Measurements from ENCODE around the gene TCN2.
"Not testable (repeated sequence)": the region's sequence is repeated elsewhere in the genome, so short reads cannot be mapped to it uniquely, and the experiment has no call there.

The TCN2 gene

GRCh38 chr22:30614879-30615278 lies 7.9 kb downstream of the TCN2 start:
- no peak for TF ChIP-seq CTCF (IDR thresholded peaks at IDR 0.05; ENCODE audit: low read depth, low read length)
- in situ Hi-C loops (cut with HindIII; ENCODE audit: low sequenced_read_pairs): no loop called here
- no peak for DNase-seq (ENCODE audit: low read depth, low spot score)
- H3K4me3 ChIP-seq (ENCODE audit: low read depth, low read length): no peak overlapping the region

GRCh38 chr22:30615543-30615954 lies 8.6 kb downstream of the TCN2 start:
- DNase-seq (ENCODE audit: low read depth, low spot score): no peak
- in situ Hi-C loops (cut with HindIII; ENCODE audit: low sequenced_read_pairs): no loop called here
- no peak overlapping the region for H3K4me3 ChIP-seq (ENCODE audit: low read depth, low read length)
- no peak for TF ChIP-seq CTCF (IDR thresholded peaks at IDR 0.05; ENCODE audit: low read depth, low read length)

GRCh38 chr22:30617819-30618218 lies 10.8 kb downstream of the TCN2 start:
- no peak overlapping the region for H3K4me3 ChIP-seq (ENCODE audit: low read depth, low read length)
- no peak for TF ChIP-seq CTCF (IDR thresholded peaks at IDR 0.05; ENCODE audit: low read depth, low read length)
- in situ Hi-C loops (cut with HindIII; ENCODE audit: low sequenced_read_pairs): no loop called here
- no peak for DNase-seq (ENCODE audit: low read depth, low spot score)

GRCh38 chr22:30619909-30620308 lies 12.9 kb downstream of the TCN2 start:
- in situ Hi-C loops (cut with HindIII; ENCODE audit: low sequenced_read_pairs); DNase-seq (ENCODE audit: low read depth, low spot score); H3K4me3 ChIP-seq (ENCODE audit: low read depth, low read length): not testable (repeated sequence)

- no peak overlapping the region for H3K4me3 ChIP-seq (ENCODE audit: low read depth, low read length)
- DNase-seq (ENCODE audit: low read depth, low spot score): no peak
- in situ Hi-C loops (cut with HindIII; ENCODE audit: low sequenced_read_pairs): no loop called here
- TF ChIP-seq CTCF (IDR thresholded peaks at IDR 0.05; ENCODE audit: low read depth, low read length): no peak
These were observed 19.4 kb downstream of the TCN2 start for GRCh38 chr22:30626413-30626812.

GRCh38 chr22:30627471-30627870 lies 20.5 kb downstream of the TCN2 start:
- TF ChIP-seq CTCF (IDR thresholded peaks at IDR 0.05; ENCODE audit: low read depth, low read length): no peak
- in situ Hi-C loops (cut with HindIII; ENCODE audit: low sequenced_read_pairs): no loop called here
- no peak overlapping the region for H3K4me3 ChIP-seq (ENCODE audit: low read depth, low read length)
- no peak for DNase-seq (ENCODE audit: low read depth, low spot score)

- no peak overlapping the region for H3K4me3 ChIP-seq (ENCODE audit: low read depth, low read length)
- in situ Hi-C loops (cut with HindIII; ENCODE audit: low sequenced_read_pairs): no loop called here
- no peak for DNase-seq (ENCODE audit: low read depth, low spot score)
- no peak for TF ChIP-seq CTCF (IDR thresholded peaks at IDR 0.05; ENCODE audit: low read depth, low read length)
These were observed 21.5 kb downstream of the TCN2 start for GRCh38 chr22:30628491-30628890.

GRCh38 chr22:30631469-30631868 lies 24.5 kb downstream of the TCN2 start:
- H3K4me3 ChIP-seq (ENCODE audit: low read depth, low read length); in situ Hi-C loops (cut with HindIII; ENCODE audit: low sequenced_read_pairs); DNase-seq (ENCODE audit: low read depth, low spot score): not testable (repeated sequence)
